Lower leg skin (tissue), 3 donors: ENCODE data around the gene MBD4.

ENCODE experiments used
- CTCF ChIP-seq, 3 donors: fragments of 450-650 bp; IDR thresholded peaks; one replicate each; pipeline ENCODE4 v1.5.1; 2016; ENCODE audit warnings: antibody characterized with exemption in 3 of 3, mild to moderate bottlenecking in 3 of 3, moderate library complexity in 2 of 3
- POLR2A ChIP-seq, 2 donors: fragments of 450-650 bp; IDR thresholded peaks; one replicate each; pipeline ENCODE4 v1.6.1; 2016 to 2017; ENCODE audit warnings: antibody characterized with exemption in 2 of 2, mild to moderate bottlenecking in 1 of 2, moderate library complexity in 1 of 2

GRCh38 chr3:129415378-129415777 lies 24.4 kb downstream of the MBD4 start:
- TF ChIP-seq CTCF (IDR thresholded peaks at IDR 0.05), result no peak
- TF ChIP-seq POLR2A (IDR thresholded peaks at IDR 0.05), result no peak
